Panc1 (cell line): Measurements from ENCODE around the gene CIP2A.

Experiments
- POLR2AphosphoS5 ChIP-seq: IDR thresholded peaks from 2 replicates; pipeline ENCODE4 v1.6.1; 2012; ENCODE audit warnings: mild to moderate bottlenecking, low read depth, low read length, moderate library complexity
- TF ChIP-seq, protein P1 (sequence below): fragments of 450-650 bp; IDR thresholded peaks from 2 replicates; pipeline ENCODE4 v1.5.1; 2017; ENCODE audit warnings: mild to moderate bottlenecking
- TF ChIP-seq, protein P2 (sequence below), 2 experiments: IDR thresholded peaks; 2 replicates each; pipeline ENCODE4 v1.6.1; 2011 to 2012; ENCODE audit warnings: low read depth in 2 of 2, control low read depth in 1 of 2, low read length in 1 of 2, mild to moderate bottlenecking in 1 of 2, moderate library complexity in 1 of 2; ENCODE audit not compliant: insufficient read depth in 1 of 2

DNA sequence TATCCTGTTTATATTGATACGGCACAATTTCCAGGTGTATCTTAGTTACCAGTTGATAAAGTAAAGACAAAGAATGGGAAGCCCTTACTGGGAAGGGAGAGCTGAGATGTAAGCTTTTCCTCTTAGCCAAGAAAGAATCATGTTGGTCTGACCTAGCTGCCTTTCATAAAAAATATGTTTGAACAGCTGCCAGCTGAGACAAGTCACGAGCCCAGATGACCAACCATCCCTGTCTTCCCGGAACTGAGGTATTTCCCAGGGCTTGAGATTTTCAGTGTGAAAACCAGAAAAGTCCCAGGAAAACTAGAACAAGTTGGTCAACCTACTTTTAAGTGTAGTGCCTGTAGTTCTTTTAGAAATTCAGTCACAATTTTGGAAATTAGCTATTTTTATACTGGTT lies 75.3 kb downstream of the CIP2A start:
- TF ChIP-seq, protein P1, sequence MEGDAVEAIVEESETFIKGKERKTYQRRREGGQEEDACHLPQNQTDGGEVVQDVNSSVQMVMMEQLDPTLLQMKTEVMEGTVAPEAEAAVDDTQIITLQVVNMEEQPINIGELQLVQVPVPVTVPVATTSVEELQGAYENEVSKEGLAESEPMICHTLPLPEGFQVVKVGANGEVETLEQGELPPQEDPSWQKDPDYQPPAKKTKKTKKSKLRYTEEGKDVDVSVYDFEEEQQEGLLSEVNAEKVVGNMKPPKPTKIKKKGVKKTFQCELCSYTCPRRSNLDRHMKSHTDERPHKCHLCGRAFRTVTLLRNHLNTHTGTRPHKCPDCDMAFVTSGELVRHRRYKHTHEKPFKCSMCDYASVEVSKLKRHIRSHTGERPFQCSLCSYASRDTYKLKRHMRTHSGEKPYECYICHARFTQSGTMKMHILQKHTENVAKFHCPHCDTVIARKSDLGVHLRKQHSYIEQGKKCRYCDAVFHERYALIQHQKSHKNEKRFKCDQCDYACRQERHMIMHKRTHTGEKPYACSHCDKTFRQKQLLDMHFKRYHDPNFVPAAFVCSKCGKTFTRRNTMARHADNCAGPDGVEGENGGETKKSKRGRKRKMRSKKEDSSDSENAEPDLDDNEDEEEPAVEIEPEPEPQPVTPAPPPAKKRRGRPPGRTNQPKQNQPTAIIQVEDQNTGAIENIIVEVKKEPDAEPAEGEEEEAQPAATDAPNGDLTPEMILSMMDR, result no peak
- TF ChIP-seq, protein P2, sequence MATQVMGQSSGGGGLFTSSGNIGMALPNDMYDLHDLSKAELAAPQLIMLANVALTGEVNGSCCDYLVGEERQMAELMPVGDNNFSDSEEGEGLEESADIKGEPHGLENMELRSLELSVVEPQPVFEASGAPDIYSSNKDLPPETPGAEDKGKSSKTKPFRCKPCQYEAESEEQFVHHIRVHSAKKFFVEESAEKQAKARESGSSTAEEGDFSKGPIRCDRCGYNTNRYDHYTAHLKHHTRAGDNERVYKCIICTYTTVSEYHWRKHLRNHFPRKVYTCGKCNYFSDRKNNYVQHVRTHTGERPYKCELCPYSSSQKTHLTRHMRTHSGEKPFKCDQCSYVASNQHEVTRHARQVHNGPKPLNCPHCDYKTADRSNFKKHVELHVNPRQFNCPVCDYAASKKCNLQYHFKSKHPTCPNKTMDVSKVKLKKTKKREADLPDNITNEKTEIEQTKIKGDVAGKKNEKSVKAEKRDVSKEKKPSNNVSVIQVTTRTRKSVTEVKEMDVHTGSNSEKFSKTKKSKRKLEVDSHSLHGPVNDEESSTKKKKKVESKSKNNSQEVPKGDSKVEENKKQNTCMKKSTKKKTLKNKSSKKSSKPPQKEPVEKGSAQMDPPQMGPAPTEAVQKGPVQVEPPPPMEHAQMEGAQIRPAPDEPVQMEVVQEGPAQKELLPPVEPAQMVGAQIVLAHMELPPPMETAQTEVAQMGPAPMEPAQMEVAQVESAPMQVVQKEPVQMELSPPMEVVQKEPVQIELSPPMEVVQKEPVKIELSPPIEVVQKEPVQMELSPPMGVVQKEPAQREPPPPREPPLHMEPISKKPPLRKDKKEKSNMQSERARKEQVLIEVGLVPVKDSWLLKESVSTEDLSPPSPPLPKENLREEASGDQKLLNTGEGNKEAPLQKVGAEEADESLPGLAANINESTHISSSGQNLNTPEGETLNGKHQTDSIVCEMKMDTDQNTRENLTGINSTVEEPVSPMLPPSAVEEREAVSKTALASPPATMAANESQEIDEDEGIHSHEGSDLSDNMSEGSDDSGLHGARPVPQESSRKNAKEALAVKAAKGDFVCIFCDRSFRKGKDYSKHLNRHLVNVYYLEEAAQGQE (IDR thresholded peaks at IDR 0.05; ENCODE audit: insufficient read depth in 1 of 2, low read depth in 2 of 2, low read length in 1 of 2), result no peak
- no peak for TF ChIP-seq POLR2AphosphoS5
